Activated gamma-delta T cell (primary cell): ENCODE data around the gene MIEF1.

Source experiments
- DNase-seq: peaks from one replicate; lab custom pipeline; 2025; lab: John Stamatoyannopoulos, UW

The MIEF1 gene

DNA sequence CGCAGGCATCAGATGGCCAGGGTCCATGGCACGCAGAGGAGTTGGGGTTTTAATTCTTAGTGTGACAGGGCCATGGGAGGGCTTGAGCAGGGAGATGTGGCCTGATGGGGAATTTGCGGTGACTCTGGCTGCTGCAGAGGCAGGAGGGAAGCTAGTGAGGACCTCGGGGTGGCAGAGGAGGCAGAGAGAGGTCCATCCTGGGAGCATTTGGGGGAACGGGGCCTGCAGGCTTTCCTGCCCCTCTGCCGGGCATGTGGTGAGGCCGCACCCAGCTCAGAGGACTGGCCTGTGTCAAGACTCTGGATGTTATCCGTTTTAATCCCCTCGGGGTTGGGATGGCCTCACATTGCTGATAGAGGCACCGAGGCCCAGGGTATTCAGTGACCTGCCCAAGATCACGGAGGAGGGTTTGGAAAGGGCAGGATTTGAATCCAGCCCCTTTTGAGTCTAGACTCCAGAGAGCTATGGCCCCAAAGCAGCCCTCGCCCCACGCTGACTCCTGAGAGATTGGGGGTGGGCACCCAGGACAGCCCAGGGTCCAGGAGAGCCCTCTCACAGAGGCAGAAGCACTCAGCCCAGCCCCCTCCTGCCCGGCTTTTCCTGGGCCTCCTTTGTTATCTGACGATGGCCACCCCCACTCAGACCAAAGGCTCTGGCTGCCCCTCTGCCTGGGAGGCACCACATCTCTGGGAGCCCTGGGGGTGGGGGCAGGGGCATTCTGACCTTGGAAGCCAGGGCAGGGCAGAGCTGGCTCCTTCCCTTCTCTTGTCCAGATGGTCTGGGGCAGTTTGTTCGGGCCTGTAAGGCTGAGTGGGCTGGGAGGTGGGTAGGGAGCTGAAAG, 31.4 kb upstream of the MIEF1 start:
- DNase-seq = no peak

DNA sequence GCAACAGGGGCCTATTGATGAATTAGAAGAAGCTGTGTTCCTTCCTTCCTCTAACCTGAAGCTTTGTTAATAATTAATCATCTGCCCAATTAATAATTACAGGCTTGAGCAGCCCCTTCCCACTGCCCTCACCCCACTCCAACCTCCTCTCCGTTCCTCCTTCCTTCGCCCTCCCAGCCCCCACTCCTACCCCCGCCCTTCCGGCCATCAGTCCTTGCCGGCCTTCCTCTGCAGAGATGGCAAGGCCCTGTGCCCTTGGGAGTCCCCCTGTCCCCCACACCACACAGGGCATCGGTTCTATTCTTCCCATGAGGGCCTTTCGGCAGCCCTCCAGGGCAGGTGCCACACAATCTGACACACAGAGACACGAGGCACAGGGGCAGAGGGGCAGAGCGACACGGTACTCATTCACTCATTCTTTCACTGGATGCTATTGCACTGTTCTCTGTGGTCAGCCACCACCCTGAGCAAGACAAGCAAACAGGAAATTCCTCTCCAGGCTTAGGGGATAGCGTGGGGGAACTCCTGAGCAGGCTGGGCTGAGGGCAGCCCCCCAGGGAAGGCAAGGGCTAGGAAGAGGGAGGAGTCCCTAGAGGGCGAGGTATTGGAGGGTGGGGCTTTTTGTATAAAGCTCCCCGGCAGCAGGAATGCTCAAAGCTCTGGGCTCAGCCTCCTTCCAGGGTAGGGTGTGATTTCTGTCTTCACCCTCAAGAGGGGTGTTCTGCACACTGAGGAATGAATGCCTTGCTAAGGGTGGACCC, 30.5 kb upstream of the MIEF1 start:
- DNase-seq = no peak

DNA sequence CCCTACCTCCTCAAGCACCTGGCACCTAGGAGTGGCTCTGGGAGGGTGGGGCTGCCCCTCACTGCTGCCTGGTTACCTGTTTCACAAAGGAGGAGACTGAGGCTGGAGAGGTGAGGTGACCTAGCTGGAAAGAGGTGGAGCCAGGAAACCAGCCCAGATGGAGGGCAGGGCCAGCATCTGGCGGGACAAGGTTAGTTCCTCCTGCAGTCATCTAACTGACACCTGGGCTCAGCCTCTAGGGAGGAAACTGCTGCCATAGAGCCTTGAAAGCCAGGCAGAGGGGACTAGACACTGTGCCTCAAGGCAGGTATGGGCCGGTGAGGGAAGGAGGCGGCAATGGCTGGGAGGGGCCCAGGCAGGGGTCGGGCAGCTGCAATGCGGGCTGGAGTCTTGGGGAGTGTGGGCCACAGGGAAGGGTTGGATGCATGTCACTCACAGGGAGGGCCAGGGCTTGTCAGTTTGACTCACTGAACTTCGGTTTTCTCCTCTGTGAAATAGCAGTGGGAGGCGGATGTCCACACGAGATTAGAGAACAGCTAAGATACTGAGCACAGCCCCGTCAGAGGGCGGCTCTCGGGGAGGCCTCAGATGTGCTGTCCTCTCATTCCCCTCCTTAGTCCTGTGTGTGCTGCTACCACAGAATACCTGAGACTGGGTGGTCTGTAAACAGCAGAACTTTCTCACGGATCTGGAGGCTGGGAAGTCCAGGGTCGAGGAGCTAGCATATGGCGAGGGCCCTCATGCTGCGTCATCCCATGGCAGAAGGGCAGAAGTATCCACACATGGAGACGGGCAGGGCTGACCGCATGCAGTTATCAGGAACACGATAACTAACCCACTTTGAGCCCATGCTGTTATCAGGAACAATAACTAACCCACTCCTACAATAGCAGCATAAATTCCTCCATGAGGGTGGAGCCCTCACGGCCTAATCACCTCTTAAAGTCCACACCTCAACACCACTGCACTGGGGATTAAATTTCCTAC, 29.2 kb upstream of the MIEF1 start:
- DNase-seq = no peak

DNA sequence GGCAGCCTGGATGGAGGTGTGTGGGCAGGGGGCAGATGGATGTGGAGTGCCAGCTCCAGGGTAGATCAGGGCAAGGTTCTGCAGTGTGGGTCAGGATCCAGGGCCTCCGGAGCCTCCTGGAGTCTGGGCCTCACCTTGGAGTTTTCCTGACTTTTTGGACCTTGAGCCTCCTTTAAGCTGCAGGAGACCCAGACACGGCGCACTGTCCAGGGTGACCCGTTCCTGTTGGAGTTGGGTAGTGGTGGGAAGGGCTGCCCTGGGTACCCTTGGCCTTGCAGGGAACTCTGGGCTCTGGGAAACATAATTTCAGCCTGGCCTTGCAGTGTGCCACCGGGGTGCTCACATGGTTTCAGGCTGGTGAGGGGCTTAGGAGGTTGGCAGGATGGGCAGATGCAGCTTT, 28.2 kb upstream of the MIEF1 start:
- no peak for DNase-seq

DNA sequence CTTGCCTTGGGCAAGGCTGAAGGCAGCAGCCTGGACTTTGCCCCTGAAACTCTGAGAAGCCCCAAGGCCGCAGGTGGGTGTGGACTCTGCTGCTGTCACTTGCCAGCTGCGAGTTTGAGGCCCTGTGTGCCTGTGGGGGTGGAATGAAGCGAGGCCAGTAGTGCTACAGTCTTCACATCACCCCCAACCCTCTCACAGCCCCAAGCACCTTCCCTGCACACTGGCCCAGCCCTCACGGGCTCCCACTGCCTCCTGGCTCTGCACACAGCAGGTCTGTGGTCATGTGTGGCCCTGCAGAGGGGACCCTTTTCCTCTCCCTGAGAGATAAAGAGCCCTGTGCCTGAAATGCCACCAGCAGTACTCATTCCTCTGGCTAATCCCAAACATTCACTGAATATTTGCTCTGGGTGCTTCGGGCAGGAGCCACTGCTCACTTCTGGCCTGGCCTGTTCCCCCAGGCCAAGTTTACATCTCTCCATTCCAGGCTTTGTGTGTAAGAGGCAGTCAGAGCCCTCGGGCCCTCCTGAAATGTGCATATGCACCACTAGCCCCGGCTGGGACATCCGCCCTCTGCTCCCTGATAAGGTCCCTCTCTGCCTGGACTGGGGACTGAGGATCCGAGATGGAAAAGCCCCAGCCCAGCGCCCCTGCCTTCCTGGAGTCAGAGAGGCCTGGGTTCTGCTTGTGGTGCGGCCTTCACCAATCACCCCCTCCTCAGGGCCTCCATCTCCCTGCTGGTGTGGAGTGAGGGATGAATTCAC, 27.6 kb upstream of the MIEF1 start:
- no peak for DNase-seq

DNA sequence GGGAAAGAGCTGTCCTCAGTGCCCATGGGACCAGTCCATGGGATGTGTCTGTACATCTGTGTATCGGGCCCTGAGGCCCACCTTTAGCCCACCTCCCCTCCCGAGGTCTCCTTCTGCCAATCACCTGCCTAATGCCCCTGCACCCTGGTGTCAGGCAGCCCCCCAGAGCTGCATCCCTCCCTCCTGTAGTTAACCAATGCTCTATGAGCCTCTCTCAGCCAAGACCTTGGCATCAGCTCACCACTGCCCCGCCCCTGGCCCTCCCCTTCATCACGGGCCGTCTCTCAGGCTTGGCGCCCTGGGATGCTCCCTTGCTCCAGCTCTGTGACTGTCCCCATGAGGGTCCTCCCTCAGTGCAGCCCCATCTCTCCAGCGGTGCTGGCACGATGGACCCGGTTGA, 26.8 kb upstream of the MIEF1 start:
- DNase-seq = no peak

DNA sequence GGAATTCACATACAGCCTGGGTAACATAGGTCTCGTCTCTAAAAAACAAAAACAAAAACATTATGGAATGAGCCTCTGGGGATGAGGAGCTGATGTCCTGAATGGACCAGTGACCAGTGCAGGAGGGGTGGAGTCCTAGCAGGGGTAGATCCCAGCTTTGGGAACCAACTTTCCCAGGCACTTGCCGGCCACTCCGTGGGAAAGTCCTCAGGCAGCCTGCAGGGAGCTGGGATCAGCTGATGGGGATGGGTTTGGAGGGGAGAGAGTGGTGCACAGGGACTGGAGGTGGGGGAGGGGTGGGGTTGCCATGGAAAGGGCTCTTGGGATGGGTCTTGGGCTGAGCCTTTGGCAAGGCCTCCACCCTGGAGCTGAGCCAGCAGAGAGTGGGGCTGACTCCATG, 26.2 kb upstream of the MIEF1 start:
- DNase-seq = no peak

- DNase-seq = no peak
Observed at GRCh38 chr22:39476664-39477063, 25.4 kb upstream of the MIEF1 start.

DNA sequence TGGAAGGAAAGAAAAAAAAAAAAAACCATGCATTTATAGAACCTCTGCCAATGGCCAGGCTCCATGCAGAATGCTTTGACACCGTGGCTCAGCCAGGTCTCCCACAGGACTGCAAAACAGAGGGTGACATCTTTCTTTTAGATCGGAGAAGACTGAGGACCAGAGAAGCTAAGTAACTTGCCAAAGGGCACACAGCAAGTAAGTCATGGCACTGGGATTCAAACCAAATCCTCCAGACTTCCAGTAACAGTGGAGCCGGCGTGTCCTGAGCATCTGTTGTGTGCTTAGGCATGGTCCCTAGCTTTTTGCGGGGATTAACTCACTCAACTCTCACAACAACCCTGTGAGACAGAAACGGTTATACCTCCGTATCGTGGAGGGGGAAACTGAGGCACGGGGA, 24.5 kb upstream of the MIEF1 start:
- no peak for DNase-seq

DNA sequence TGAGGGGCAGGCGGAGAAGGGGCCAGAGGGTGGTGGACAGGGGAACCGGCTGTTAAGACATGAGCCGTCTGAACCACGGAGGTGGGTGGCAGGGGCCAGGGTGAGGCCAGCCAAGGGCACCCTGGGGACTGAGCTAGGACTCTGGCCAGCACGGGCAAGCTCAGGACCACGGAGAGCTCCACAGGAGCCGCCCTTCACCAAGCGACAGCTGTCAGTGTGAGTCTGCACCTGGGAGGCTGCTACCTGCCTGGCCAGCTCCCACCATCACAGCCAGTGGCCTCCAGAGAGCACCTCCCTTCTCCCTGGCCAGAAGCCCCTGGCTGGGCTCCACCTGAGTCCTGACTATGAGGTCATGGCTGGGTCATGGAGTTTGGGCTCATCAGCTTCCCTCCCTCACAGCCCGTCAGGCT, 23.6 kb upstream of the MIEF1 start:
- no peak for DNase-seq

- no peak for DNase-seq
Observed at GRCh38 chr22:39479254-39479653, 22.8 kb upstream of the MIEF1 start.

GRCh38 chr22:39480557-39480956, 21.5 kb upstream of the MIEF1 start:
- DNase-seq = no peak

- DNase-seq = no peak
Observed at GRCh38 chr22:39481054-39481453, 21.0 kb upstream of the MIEF1 start.

DNA sequence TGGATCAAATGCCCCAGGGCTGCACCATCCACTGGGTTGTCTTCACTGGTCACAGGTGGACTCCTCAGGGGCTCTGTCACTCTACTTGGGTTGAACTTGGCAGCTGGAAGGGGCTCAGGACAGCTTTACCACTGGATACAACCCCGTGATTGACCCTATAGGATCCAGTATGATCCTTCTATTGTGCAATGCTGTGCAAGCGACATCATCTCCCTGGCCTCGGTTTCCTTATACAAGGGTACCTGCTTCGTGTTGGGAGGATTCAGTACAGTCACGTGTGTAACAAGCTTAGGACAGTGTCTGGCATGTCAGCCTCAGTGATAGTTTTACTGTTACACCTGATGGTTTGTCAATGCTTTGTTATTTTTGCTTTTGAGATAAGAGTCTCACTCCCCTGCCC, 20.5 kb upstream of the MIEF1 start:
- no peak for DNase-seq

- DNase-seq = no peak
Observed at GRCh38 chr22:39482768-39483167, 19.3 kb upstream of the MIEF1 start.

DNA sequence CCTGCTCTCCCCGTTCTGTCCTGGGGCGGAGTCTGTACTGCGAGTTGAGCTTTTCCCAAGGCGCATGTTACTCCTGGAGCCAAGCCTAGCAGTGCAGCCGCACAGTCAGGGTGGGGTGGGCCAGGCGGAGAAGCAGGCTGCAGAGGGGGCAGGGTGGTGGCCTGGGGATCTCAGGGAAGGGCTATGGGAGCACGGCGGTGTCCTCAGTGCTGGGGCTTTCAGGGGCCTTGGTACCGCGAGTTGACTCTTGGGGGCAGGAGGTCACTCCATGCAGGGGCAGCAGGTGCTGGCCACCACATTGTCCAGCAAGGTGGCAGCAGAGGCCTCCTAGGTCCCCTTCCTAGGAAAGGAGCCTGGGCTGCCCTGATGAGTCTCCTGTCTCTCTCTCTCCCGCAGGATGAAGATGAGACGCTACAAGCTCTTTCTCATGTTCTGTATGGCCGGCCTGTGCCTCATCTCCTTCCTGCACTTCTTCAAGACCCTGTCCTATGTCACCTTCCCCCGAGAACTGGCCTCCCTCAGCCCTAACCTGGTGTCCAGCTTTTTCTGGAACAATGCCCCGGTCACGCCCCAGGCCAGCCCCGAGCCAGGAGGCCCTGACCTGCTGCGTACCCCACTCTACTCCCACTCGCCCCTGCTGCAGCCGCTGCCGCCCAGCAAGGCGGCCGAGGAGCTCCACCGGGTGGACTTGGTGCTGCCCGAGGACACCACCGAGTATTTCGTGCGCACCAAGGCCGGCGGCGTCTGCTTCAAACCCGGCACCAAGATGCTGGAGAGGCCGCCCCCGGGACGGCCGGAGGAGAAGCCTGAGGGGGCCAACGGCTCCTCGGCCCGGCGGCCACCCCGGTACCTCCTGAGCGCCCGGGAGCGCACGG, 14.9 kb upstream of the MIEF1 start:
- no peak for DNase-seq

GRCh38 chr22:39487826-39488520, 14.1 kb upstream of the MIEF1 start:
- no peak for DNase-seq

GRCh38 chr22:39488563-39489083, 13.5 kb upstream of the MIEF1 start:
- no peak for DNase-seq
